NB4 (cell line): ENCODE data around the gene CP.
"Not testable (repeated sequence)": the region's sequence is repeated elsewhere in the genome, so short reads cannot be mapped to it uniquely, and the experiment has no call there.

ENCODE experiments used
- DNase-seq: peaks from one replicate; pipeline ENCODE4 v3.0.0; 2010; ENCODE audit warnings: low read depth
- H3K4me3 ChIP-seq: one replicate; pipeline ENCODE4 v1.5.1; 2011; ENCODE audit warnings: mild to moderate bottlenecking, low read depth, low read length, moderate library complexity
- MYC ChIP-seq: IDR thresholded peaks from 2 replicates; pipeline ENCODE4 v1.6.1; 2011; ENCODE audit warnings: low read depth, low read length
- POLR2A ChIP-seq: IDR thresholded peaks from 2 replicates; pipeline ENCODE4 v1.6.1; 2011; ENCODE audit warnings: mild to moderate bottlenecking; ENCODE audit not compliant: insufficient read length; ENCODE audit errors: extremely low read depth
- TF ChIP-seq, protein P1 (sequence below): IDR thresholded peaks from 2 replicates; pipeline ENCODE4 v1.6.1; 2011; ENCODE audit warnings: low read depth, low read length
- TF ChIP-seq, protein P2 (sequence below): IDR thresholded peaks from one replicate; pipeline ENCODE4 v1.5.1; 2012; ENCODE audit warnings: low read depth, low read length

CP gene

DNA sequence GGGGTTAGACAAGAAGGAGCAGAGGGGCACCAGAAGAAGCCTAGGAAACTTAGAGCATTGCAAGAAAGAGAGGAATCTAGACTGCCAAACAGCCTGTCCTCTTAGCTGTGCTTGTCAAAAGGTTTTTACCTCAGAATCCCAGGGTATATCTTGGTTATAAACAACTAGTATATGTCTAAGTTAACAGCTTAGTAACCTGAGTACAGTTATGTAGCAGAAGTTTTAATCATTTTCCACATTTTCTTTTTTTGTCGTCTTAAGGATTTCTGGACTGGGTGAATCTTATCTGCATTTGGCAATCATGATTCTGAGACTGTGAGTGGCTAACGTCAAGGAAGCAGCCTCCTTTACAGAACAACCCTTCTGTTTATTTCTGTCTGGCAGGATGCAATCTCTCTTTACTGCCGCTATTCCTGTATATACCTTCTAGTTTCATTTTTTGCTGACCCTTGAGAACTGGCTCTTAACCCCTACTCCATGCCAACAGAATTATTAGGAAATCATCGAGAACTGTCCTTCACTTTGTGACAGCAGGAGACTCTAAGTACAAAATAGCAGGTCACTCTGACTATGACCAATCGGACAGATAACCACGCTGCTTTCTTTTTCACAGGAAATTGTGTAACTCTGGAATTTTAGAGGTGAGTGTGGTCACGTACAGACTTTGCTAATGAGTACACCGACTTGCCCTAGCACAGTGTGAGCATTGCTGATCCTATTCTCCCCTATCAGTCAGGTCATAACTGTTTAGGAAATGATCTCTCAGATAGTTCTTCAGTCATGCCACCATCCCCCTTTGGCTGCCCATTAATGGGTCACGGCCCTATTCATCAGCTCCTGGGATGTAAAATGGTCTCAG is 3.3 kb upstream of the CP start:
- DNase-seq = peak; percentile 80
- H3K4me3 ChIP-seq = peak overlapping the region; percentile 69
- TF ChIP-seq, protein P1, sequence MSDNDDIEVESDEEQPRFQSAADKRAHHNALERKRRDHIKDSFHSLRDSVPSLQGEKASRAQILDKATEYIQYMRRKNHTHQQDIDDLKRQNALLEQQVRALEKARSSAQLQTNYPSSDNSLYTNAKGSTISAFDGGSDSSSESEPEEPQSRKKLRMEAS = 0 out of 2 replicates have a peak, but pooled peaks have one; percentile 65
- peak; percentile 40; the same call in 1 of the 2 replicates for TF ChIP-seq MYC
- TF ChIP-seq POLR2A = no peak

DNA sequence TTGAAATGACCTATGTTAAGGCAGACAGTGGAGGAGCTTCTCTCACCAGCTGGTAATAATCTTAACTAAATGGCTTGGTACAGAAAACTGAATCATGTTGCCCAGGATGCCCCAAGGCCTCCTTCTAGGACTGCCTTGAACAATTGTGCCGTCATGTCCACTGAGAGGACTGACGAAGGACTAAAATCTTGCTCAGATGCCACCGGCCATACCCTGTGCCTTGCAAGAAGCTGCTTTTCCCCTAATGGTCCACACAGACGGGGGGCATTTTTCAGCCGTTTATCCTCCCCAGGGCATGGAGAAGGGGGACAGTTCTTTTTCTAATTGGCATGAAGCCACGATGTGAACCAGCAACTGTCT is 1.8 kb upstream of the CP start:
- DNase-seq = no peak
- no peak for TF ChIP-seq POLR2A
- TF ChIP-seq, protein P2, sequence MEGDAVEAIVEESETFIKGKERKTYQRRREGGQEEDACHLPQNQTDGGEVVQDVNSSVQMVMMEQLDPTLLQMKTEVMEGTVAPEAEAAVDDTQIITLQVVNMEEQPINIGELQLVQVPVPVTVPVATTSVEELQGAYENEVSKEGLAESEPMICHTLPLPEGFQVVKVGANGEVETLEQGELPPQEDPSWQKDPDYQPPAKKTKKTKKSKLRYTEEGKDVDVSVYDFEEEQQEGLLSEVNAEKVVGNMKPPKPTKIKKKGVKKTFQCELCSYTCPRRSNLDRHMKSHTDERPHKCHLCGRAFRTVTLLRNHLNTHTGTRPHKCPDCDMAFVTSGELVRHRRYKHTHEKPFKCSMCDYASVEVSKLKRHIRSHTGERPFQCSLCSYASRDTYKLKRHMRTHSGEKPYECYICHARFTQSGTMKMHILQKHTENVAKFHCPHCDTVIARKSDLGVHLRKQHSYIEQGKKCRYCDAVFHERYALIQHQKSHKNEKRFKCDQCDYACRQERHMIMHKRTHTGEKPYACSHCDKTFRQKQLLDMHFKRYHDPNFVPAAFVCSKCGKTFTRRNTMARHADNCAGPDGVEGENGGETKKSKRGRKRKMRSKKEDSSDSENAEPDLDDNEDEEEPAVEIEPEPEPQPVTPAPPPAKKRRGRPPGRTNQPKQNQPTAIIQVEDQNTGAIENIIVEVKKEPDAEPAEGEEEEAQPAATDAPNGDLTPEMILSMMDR = no peak
- TF ChIP-seq MYC = no peak
- TF ChIP-seq, protein P1 = no peak
- H3K4me3 ChIP-seq = no peak overlapping the region

DNA sequence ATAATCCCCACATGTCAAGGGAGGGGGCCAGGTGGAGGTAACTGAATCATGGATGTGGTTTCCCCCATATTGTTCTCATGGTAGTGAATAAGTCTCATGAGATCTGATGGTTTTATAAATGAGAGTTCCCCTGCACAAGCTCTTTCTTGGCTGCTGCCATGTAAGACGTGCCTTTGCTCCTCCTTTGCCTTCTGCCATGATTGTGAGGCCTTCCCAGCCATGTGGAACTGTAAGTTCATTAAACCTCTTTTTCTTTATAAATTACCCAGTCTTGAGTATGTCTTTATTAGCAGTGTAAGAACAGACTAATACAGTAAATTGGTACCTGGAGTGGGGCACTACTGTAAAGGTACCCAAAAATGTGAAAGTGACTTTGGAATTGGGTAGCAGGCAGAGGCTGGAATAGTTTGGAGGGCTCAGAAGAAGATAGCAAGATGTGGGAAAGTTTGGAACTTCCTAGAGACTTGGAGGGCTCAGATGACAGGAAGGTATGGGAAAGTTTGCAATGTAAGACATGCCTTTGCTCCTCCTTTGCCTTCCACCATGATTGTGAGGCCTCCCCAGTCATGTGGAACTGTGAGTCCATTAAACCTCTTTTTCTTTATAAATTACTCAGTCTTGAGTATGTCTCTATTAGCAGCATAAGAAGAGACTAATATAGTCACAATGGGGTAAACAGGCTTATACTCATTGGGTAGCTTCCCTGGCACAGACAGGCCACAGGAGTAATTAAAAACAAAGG is 2.1 kb downstream of the CP start:
- DNase-seq, H3K4me3 ChIP-seq: not testable (repeated sequence)

DNA sequence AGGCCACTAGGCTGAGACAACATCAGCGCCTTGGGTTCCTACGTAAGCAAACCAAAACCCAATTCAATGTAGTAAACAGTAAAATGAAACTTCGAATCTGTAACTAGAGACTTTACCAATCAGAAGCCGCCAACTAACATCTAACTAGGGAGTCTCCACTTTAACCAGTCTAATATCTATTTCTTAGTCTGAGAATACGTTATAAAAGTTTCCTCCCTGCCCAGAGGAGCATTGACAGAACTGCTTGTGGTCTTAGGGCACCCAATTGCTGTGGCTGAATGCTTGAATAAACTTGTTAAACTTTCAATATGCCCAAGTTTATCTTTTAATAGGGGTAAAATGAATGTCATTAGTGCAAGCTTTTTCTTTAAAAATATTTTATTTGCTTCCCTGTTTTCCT is 4.3 kb downstream of the CP start:
- H3K4me3 ChIP-seq = no peak overlapping the region
- no peak for DNase-seq
- TF ChIP-seq, protein P2 = no peak
- TF ChIP-seq POLR2A (no peak), MYC (no peak)
- TF ChIP-seq, protein P1 = no peak

DNA sequence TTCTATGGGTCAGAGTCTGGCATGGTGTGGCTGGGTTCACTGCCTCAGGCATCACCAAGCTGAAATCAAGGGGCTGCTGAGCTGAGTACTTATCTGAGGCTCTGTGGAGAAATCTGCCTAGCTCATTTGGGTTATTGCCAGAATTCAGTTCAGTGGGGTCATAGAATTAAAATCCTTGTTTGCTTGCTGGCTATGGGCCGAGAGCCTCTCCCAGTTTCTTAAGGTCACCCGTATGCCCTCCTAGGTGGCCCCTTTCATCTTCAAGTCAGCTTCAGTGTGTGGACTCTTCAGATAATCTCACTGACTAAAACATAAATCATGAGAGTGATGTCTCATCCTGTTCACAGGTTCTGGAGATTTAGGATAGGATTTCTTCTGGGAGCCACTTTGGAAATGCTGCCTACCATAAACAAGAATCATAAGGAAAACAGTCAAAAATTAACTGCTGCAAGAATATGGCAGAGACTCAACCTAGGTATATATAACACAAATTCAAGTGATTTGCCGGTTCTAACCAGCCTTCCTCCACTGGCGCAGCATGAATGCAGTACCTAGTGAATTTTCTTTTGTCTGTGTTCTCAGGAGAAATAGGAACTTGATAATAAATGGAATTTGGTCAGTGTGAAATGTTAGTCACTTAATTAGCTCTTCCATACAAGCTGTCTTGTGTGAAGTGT is 5.3 kb downstream of the CP start:
- TF ChIP-seq POLR2A (no peak), MYC (no peak)
- TF ChIP-seq, protein P2 = no peak
- TF ChIP-seq, protein P1 = no peak
- no peak for DNase-seq
- H3K4me3 ChIP-seq = no peak overlapping the region

DNA sequence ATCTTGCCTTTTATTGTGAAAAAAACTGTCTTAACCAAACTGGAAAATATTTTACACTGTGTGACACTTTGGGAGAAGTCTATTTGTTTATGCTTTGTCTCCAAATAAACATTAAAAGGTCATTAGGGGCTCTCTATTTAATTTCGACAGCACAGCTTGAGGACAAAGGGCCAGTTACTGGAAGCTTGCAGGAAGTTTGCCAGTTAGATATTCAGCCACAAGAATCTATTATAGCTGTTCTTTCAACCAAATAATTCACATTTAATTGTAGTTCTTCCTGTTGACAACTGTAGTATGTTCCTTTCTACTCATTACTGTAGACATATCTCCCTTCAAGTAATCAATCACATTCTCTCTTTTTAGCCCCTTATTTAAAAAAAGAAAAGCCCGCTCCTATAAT is 6.1 kb downstream of the CP start:
- DNase-seq = no peak
- no peak overlapping the region for H3K4me3 ChIP-seq
- TF ChIP-seq MYC = no peak
- no peak for TF ChIP-seq POLR2A
- TF ChIP-seq, protein P1 = no peak
- TF ChIP-seq, protein P2 = no peak
